HG02623 (cell line): ENCODE measurements around the gene GALNT15.
A peak's percentile ranks its signal among the peaks of the same experiment; 100 is the strongest.

Experiments used
- ATAC-seq: cut with Tn5 transposase; IDR thresholded peaks from one replicate; pipeline ENCODE4 v1.9.1; 2021; ENCODE audit warnings: moderate library complexity; ENCODE audit not compliant: unreplicated experiment

GALNT15 gene

DNA sequence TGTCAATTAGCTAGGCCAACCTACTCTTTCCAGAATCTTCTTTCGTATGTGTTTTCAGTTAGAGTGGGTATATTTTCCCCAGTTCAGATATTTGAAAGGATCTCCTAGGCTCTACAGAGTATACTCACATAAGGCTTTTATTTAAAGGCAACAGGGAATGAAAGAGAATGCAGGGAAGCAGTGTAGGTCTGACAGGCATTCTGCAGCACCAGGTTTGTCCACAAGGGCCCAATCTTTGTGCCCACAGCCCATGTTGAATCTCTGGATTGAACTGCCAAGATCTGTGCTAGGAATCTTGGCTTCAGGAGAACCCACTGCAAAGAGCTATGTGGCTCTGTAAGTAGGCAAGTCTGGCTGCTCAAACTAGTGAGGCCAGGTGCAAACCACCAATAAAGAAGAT is 24.2 kb upstream of the GALNT15 start:
- no peak for ATAC-seq

DNA sequence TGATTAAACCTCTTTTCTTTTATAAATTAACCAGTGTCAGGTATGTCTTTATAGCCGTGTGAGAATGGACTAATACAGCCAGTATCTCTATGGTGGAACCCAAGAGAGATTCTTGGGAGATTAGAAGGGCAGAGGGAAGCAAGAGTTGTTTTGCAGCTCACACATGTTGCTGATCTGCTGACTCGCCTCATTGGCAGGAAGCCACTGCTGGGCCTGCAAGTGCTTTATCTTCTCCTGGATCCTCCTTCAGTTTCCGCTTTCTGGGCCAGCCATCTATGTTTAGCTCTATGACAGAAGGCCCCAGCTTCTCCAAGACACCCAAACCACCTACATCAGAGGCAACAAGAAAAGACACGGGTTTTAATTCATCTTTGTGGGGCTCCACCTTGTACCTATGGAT is 23.4 kb upstream of the GALNT15 start:
- no peak for ATAC-seq

DNA sequence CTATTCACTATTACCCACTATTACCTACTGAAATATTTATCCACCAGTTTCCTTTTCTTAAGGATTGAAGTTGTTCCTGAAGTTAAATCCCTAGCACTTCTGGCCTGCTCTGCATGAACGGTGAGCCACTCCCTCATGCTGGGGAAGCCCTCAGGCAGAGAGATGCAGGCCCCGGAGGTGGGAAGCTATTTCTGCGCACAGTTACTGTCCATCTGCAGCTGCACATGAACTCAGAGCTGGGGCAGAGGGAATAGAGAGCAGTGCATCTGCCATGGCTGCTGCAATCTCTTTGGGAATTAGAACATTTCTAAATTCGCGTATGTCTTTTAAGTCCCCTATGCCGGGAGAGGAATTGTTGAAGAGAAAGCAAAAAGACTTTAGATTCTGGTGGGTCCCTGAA is 6.3 kb upstream of the GALNT15 start:
- no peak for ATAC-seq

DNA sequence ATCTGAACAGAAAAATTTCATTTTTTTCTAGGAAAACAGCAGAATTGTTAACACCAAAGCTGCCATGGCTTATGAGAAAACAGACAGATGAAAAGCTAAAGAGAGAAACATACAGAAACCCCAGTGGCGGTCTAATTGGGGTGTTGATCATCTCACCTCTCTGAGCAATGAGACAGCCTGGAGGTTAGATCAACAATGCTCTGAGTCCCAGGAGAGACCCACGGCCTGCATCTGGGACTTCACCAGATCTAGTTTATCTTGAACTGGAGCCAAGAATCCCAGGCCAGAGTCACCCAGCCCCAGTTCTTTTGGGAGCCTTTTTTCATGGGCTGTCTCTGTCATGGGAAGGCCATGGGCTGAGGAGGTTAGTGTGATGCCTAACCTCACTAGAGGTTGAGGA is 3.5 kb upstream of the GALNT15 start:
- ATAC-seq, result no peak

GRCh38 chr3:16171825-16172224 is 2.7 kb upstream of the GALNT15 start:
- no peak for ATAC-seq

DNA sequence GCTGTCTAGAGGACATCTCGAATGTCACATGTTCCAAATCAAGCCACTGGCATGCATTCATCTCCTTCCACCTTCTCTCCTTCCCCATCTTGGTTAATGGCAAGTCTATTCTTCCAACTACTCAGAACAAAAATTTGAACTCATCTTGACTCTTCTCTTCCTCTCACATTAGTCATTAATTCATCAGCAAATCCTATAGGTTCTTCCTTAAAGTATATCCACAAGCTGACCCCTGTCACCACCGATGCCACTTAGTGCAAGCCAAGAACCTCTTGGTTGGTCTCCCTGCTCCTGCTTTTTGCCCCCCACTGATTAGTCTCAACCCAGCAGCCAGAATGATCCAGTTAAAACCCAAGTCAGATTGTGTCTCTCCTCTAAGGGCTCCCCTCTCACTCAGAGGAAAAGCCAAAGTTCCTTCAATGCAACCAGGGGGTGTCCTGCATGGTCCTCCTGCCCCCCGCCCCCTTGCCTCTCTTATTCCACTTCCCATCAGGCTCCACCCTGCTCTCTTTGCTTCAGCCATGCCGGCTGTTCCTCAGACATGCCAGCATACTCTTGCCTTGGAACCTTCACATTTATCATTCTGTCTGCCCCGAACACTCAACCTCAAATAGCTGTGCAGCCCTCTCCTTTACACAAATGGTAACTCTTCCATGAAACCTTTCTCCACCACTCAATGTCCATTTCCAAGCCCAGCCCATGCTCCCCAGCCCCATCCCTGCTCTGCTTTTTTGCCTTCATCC is 1.0 kb upstream of the GALNT15 start:
- no peak for ATAC-seq

GRCh38 chr3:16174026-16174355 is 489 bp upstream of the GALNT15 start:
- ATAC-seq, result no peak

DNA sequence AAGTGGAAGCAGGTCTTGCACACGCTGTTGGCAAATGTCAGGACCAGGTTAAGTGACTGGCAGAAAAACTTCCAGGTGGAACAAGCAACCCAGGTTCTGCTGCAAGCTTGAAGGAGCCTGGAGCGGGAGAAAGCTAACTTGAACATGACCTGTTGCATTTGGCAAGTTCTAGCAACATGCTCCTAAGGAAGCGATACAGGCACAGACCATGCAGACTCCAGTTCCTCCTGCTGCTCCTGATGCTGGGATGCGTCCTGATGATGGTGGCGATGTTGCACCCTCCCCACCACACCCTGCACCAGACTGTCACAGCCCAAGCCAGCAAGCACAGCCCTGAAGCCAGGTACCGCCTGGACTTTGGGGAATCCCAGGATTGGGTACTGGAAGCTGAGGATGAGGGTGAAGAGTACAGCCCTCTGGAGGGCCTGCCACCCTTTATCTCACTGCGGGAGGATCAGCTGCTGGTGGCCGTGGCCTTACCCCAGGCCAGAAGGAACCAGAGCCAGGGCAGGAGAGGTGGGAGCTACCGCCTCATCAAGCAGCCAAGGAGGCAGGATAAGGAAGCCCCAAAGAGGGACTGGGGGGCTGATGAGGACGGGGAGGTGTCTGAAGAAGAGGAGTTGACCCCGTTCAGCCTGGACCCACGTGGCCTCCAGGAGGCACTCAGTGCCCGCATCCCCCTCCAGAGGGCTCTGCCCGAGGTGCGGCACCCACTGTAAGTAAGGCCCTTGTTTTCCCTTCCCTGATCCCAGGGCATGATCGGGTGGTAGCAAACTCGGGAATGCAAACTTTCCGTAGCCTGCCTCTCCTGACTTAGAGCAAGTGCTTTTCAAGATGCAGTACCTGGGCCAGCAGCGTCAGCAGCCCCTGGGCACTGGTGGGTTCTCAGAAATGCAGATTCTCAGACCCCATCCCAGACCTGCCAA is 759 bp downstream of the GALNT15 start:
- ATAC-seq, result no peak

- no peak for ATAC-seq
These were observed 2.0 kb downstream of the GALNT15 start for GRCh38 chr3:16176391-16177030.

DNA sequence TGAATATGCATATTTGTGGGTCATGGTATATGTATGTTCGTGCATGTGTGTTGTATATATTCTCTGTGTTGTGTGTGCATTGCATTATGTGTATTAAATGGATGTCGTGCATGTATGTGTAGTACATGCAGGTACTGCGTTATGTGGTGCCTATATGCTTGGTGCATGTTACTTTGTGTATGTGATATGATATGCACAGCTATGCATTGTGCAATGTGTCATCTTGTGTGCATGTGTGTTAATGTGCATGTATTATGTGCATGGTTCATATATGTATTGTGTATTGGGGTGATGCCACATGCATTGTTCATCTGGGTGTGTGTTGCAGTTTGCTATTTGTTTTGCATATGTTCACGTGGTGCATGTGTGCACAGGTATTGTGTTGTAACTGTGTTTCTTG is 2.9 kb downstream of the GALNT15 start:
- ATAC-seq, result no peak

GRCh38 chr3:16177962-16178627 is 3.6 kb downstream of the GALNT15 start:
- peak; percentile 82 for ATAC-seq

GRCh38 chr3:16178628-16178988 is 4.1 kb downstream of the GALNT15 start:
- ATAC-seq, result no peak

DNA sequence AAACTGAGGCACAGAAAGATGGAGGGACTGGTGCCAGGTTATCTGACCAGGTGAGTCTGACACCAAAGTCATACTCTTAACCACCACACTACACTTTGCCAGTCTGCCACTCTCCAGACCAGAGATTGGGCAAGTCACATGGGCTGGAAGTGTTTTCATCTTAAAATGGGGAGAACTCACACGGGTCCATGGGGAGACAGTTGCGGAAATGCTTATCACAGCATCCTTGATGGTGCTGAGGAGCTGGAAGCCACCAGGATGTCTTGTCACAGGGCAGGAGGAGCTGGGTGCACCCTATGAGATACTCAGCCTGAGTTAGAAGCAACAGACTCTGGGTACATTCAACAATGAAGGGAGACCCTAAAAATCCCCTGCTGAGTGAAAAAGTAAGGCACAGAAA is 4.8 kb downstream of the GALNT15 start:
- ATAC-seq, result no peak

DNA sequence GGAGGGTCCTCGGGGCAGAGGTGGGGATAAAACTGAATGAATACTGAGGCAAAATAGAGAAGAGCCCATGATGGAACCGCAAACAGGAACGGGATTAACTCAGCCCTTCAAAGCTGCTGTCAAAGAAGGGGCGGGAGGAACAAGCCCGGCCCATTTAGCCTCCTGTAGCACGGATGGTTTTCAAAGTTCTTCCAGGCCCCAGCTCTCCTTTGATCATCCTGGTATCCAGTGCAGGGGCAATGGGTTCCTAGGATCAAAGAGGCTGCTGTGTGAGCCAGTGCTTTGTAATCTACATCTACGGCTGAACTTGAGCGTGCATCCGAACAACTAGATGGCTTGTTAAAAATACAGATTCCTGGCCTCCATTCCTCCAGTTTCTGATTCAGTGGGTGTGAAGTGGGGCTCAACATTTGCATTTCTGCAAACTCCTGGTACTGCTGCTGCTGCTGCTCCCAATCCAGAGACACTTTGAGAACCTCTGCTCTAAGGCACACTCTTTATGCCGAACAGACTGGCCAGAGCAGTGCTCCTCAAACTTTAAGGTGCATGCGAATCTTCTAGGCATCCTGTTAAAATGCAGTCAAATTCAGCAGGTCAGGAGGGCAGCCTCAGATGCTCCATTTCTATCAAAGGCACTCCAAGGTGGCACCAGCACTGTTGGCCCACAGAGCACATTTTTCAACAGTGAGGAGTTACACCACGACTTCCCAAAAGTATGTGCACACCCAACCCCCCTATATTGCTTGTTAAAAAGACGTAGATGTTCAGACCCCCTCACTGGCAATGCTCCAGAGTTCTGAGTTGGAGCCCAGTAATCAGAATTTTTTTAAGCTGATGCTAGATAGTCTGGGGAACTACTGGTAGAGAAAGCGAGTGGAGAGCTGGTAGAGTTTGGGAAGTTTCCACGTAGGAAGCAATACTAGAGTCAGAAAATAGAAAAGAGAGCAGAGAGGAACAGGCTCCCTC is 5.6 kb downstream of the GALNT15 start:
- ATAC-seq, result no peak

DNA sequence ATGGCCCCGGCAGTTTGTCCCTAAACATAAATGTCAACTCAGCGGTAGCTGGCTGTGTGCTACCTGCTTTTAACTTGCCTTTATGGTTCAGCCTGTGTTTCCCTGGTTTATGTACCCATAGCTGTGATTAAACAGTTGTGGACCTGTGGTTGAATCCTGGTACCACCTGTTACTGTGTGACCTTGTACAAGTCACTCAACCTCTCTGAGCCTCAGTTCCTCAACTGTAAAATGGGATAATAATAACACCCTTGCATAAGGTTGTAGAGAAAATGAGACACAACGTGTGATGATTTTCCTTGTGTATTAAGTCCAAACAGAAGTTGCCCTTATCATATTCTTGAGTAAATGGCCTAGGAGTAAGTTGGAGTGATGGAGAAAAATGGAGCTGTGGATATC is 6.3 kb downstream of the GALNT15 start:
- no peak for ATAC-seq

- no peak for ATAC-seq
These were observed 6.9 kb downstream of the GALNT15 start for GRCh38 chr3:16181361-16181760.

DNA sequence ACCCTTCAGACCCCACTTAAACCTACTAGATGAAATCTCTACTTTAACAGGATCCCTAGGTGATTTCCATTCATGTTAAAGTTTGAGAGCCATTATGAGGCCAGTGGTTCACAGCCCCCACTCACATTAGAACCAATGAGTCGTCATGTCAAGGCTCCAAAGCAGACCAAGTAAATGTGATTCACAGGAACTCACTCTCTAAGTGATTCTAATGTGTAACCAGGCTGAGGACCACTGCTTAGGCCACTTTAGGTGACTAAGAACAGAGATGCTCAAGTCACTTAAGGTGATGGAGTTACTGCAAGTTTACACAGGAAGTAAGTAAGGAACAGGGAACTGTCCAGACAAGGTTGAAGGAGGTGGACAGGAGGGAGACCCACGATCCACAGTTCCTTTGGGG is 7.7 kb downstream of the GALNT15 start:
- ATAC-seq, result no peak

- no peak for ATAC-seq
These were observed 8.1 kb downstream of the GALNT15 start for GRCh38 chr3:16182612-16183011.

DNA sequence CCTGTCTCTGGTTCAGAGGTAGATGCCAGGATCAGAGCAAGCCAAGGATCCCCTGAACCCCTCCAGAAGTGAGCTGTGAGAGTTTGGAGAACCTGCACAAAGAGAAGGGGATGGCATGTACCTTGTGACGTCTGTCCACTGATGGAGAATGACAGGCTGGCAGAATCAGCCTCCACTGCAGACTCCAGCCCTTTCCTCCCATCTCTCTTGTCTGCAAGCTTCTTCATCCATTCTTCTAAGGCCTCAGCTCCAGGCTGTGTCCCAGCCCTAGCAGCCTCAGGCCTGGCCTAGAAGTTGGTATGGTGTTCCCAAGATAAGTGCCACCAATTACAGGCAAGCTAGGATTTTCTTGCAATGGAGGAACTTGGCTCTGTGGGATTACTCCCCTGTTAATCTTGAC is 8.6 kb downstream of the GALNT15 start:
- no peak for ATAC-seq

- no peak for ATAC-seq
These were observed 9.3 kb downstream of the GALNT15 start for GRCh38 chr3:16183601-16184270.
